IMR-90 (cell line): Measurements from ENCODE around the gene IL37. TPM values are rescaled to one million over a fixed set of nuclear protein-coding genes. Genes with fewer than 3 reads are reported as not detected.

Experiments used
- ATAC-seq: fragments of 200-7000 bp; cut with Tn5 transposase; 2 replicates; pipeline ENCODE4 v1.9.1; 2020; ENCODE audit warnings: low read depth, mild to moderate bottlenecking, moderate library complexity
- BruUV-seq: library from RNA; stranded (reverse); fragments of 400-500 nt; replicated peaks from 2 replicates; lab custom pipeline; 2021; lab: Mats Ljungman, UMichigan
- CTCF ChIA-PET: fragments of 300-600 bp; formaldehyde crosslinking; extraction: SDS; loops from one replicate; lab custom pipeline; 2021; ENCODE audit warnings: antibody characterized with exemption; lab: Yijun Ruan, JAX
- POLR2A ChIA-PET: fragments of 300-600 bp; sonication (Branson Sonifier 250); formaldehyde crosslinking; loops from one replicate; lab custom pipeline; 2022; ENCODE audit warnings: antibody characterized with exemption; ENCODE audit not compliant: unreplicated experiment; lab: Charles Lee
- DNase-seq: peaks from one replicate; pipeline ENCODE4 v3.0.0; 2013
- H2AFZ ChIP-seq: replicated peaks from 2 replicates; pipeline ENCODE3; 2013; ENCODE audit warnings: low read length, mild to moderate bottlenecking; ENCODE audit not compliant: poor library complexity
- H2AK5ac ChIP-seq: 2 replicates; pipeline ENCODE4 v1.6.1; 2013; ENCODE audit warnings: low read depth, low read length, inconsistent platforms
- H2AK9ac ChIP-seq: replicated peaks from 2 replicates; pipeline ENCODE3; 2013; ENCODE audit warnings: mild to moderate bottlenecking, low read depth, low read length, moderate library complexity; ENCODE audit not compliant: poor library complexity
- H2BK120ac ChIP-seq: 2 replicates; pipeline ENCODE4 v1.6.1; 2013; ENCODE audit warnings: low read depth, low read length, inconsistent platforms
- H2BK15ac ChIP-seq: 3 replicates; pipeline ENCODE4 v1.6.1; 2013; ENCODE audit warnings: low read depth, low read length, inconsistent platforms
- H2BK20ac ChIP-seq: 2 replicates; pipeline ENCODE4 v1.6.1; 2013; ENCODE audit warnings: low read depth, mild to moderate bottlenecking, inconsistent platforms, low read length, moderate library complexity
- H2BK5ac ChIP-seq: 2 replicates; pipeline ENCODE4 v1.6.1; 2013; ENCODE audit warnings: mild to moderate bottlenecking, low read depth, low read length, inconsistent platforms; ENCODE audit not compliant: poor library complexity, severe bottlenecking
- H3K14ac ChIP-seq: replicated peaks from 2 replicates; pipeline ENCODE4 v1.6.1; 2013; ENCODE audit warnings: low read depth, low read length, inconsistent platforms
- H3K18ac ChIP-seq: 2 replicates; pipeline ENCODE4 v1.6.1; 2013; ENCODE audit warnings: low read depth, low read length, control low read depth
- H3K23ac ChIP-seq: 2 replicates; pipeline ENCODE4 v1.6.1; 2013; ENCODE audit warnings: low read depth, low read length, inconsistent platforms
- H3K27ac ChIP-seq: 2 replicates; pipeline ENCODE4 v1.5.1; 2013; ENCODE audit warnings: mild to moderate bottlenecking, control low read depth, low read length; ENCODE audit not compliant: insufficient read depth
- H3K27me3 ChIP-seq: 2 replicates; pipeline ENCODE4 v1.6.1; 2013; ENCODE audit warnings: low read length; ENCODE audit not compliant: control insufficient read depth, insufficient read depth
- H3K36me3 ChIP-seq: 2 replicates; pipeline ENCODE4 v1.6.1; 2013; ENCODE audit warnings: low read length, mixed read lengths; ENCODE audit not compliant: control insufficient read depth, insufficient read depth
- H3K4ac ChIP-seq: 2 replicates; pipeline ENCODE4 v1.6.1; 2013; ENCODE audit warnings: low read depth, low read length, inconsistent platforms
- H3K4me1 ChIP-seq: 2 replicates; pipeline ENCODE4 v1.6.1; 2013; ENCODE audit warnings: low read length, mixed read lengths; ENCODE audit not compliant: control insufficient read depth, insufficient read depth
- H3K4me2 ChIP-seq: 2 replicates; pipeline ENCODE4 v1.6.1; 2013; ENCODE audit warnings: low read depth, mild to moderate bottlenecking, control low read depth, low read length, moderate library complexity
- H3K4me3 ChIP-seq: 2 replicates; pipeline ENCODE4 v1.5.1; 2013; ENCODE audit warnings: low read depth, mild to moderate bottlenecking, control low read depth, low read length, moderate library complexity; ENCODE audit not compliant: insufficient read depth
- H3K56ac ChIP-seq: 2 replicates; pipeline ENCODE4 v1.6.1; 2013; ENCODE audit warnings: low read length, inconsistent platforms; ENCODE audit not compliant: insufficient read depth; ENCODE audit errors: extremely low read depth
- H3K79me1 ChIP-seq, 2 experiments: 2 replicates each; pipeline ENCODE4 v1.6.1; 2013; ENCODE audit warnings: low read length in 2 of 2, inconsistent platforms in 1 of 2, low read depth in 1 of 2
- H3K9ac ChIP-seq: 2 replicates; pipeline ENCODE4 v1.6.1; 2013; ENCODE audit warnings: low read depth, low read length, control low read depth
- H3K9me1 ChIP-seq: 2 replicates; pipeline ENCODE4 v1.6.1; 2013; ENCODE audit warnings: low read length, inconsistent platforms; ENCODE audit not compliant: insufficient read depth
- H3K9me3 ChIP-seq: 2 replicates; pipeline ENCODE4 v1.6.1; 2013; ENCODE audit warnings: low read length; ENCODE audit not compliant: control insufficient read depth, insufficient read depth
- H4K20me1 ChIP-seq: 2 replicates; pipeline ENCODE4 v1.6.1; 2013; ENCODE audit warnings: low read length, inconsistent platforms; ENCODE audit not compliant: insufficient read depth
- H4K5ac ChIP-seq: 2 replicates; pipeline ENCODE4 v1.6.1; 2013; ENCODE audit warnings: mild to moderate bottlenecking, low read depth, low read length, control low read depth
- H4K8ac ChIP-seq, 2 experiments: 2 replicates each; pipeline ENCODE4 v1.6.1; 2013; ENCODE audit warnings: low read depth in 2 of 2, low read length in 2 of 2, control low read depth in 1 of 2, inconsistent platforms in 1 of 2
- H4K91ac ChIP-seq: 2 replicates; pipeline ENCODE4 v1.6.1; 2013; ENCODE audit warnings: low read depth, low read length, inconsistent platforms; ENCODE audit not compliant: insufficient read depth
- BHLHE40 ChIP-seq: fragments of 150-350 bp; IDR thresholded peaks from 2 replicates; pipeline ENCODE4 v1.6.1; 2016; ENCODE audit warnings: mild to moderate bottlenecking, low read depth, low read length
- CHD1 ChIP-seq: IDR thresholded peaks from 2 replicates; pipeline ENCODE4 v1.6.1; 2012; ENCODE audit warnings: low read depth, low read length, improper control_type of control experiment
- MAFK ChIP-seq: IDR thresholded peaks from 2 replicates; pipeline ENCODE4 v1.6.1; 2012; ENCODE audit warnings: low read depth, low read length, improper control_type of control experiment
- MAZ ChIP-seq: IDR thresholded peaks from 2 replicates; pipeline ENCODE4 v1.6.1; 2012; ENCODE audit warnings: low read depth, mild to moderate bottlenecking, low read length, improper control_type of control experiment, moderate library complexity, borderline replicate concordance
- MXI1 ChIP-seq: IDR thresholded peaks from 2 replicates; pipeline ENCODE4 v1.6.1; 2012; ENCODE audit warnings: low read depth, mild to moderate bottlenecking, low read length, moderate library complexity, borderline replicate concordance
- NFE2L2 ChIP-seq: fragments of 150-350 bp; IDR thresholded peaks from 2 replicates; pipeline ENCODE4 v1.6.1; 2016; ENCODE audit warnings: low read depth, mild to moderate bottlenecking, low read length
- POLR2A ChIP-seq: IDR thresholded peaks from 2 replicates; pipeline ENCODE4 v1.6.1; 2012; ENCODE audit warnings: mild to moderate bottlenecking, low read depth, low read length
- WGBS, 2 experiments: methylation state at CpG; one replicate each; pipeline versions ENCODE4 v1.1.5 to v1.1.7; 2013; ENCODE audit warnings: missing lambda C conversion rate in 2 of 2; ENCODE audit not compliant: insufficient read length in 1 of 2; ENCODE audit errors: extremely low coverage in 2 of 2; 5-methylcytosine and 5-hydroxymethylcytosine counted together
- dilution Hi-C: fragments of 300-500 bp; cut with HindIII; formaldehyde crosslinking; loops from one replicate; pipeline ENCODE4 v1.14.3; 2018; ENCODE audit warnings: low sequenced_read_pairs; ENCODE audit not compliant: unreplicated experiment
- in situ Hi-C: fragments of 300-500 bp; cut with MboI; formaldehyde crosslinking; loops from 3 replicates; pipeline ENCODE4 v1.14.3; 2019; ENCODE audit warnings: low sequenced_read_pairs, inconsistent platforms, mixed read lengths
- intact Hi-C: fragments of 100-400 bp; cut with micrococcal nuclease; formaldehyde crosslinking; loops from 2 replicates; pipeline ENCODE4 v1.10.0; 2022
- polyA plus RNA-seq, 3 experiments: library from polyadenylated mRNA; depleted of rRNA; stranded (reverse); fragments of >200 nt; gene quantifications; 2 replicates each; pipeline ENCODE4 v1.2.3, GENCODE V29; 2012; ENCODE audit warnings: low replicate concordance in 1 of 3
- total RNA-seq: library from RNA; depleted of rRNA; stranded (reverse); fragments of >200 nt; gene quantifications from 2 replicates; pipeline ENCODE4 v1.2.3, GENCODE V29; 2012

The IL37 gene
- total and polyA plus RNA-seq, 2 of the 4 experiments (the other 2 are of a cell fraction), result 0.15 TPM; not detected in 1

- dilution Hi-C loops (no loop called here), intact Hi-C loops (no loop called here), in situ Hi-C loops (no loop called here)
- Histone ChIP-seq H4K91ac (no peak overlapping the region), H3K4me1 (no peaks in the 10 kb centered on the region), H3K14ac (no peak overlapping the region), H3K79me1 (no peaks in the 10 kb centered on the region), H3K4ac (no peak overlapping the region), H3K9me1 (no peaks in the 10 kb centered on the region; the same call in 1 of the 2 replicates), H3K4me2 (no peak overlapping the region), H3K18ac (no peak overlapping the region), H4K8ac (no peak overlapping the region), H3K23ac (no peak overlapping the region), H3K27ac (no peak overlapping the region), H2BK20ac (no peak overlapping the region), H2AK5ac (no peak overlapping the region), H2AK9ac (no peak overlapping the region), H2BK120ac (no peak overlapping the region), H4K20me1 (no peaks in the 10 kb centered on the region), H3K4me3 (no peak overlapping the region), H2BK5ac (no peak overlapping the region), H2BK15ac (no peak overlapping the region), H3K27me3 (peaks cover 20% of the 10 kb centered on the region), H3K9me3 (peaks cover 5% of the 10 kb centered on the region; the same call in 1 of the 2 replicates), H3K56ac (no peak overlapping the region), H3K9ac (no peak overlapping the region), H3K36me3 (no peaks in the 10 kb centered on the region), H2AFZ (no peak overlapping the region), H4K5ac (no peak overlapping the region)
- 65% methylated on average over 2 of the region's 5 CpGs; no CpG with 5 or more reads in 1 of the 2 experiments for WGBS, 2 experiments
- BruUV-seq, result no TSS peak
- DNase-seq, result no peak
- CTCF ChIA-PET, result no interaction called here
- TF ChIP-seq MAFK (no peak), NFE2L2 (no peak), BHLHE40 (no peak), POLR2A (no peak), MAZ (no peak), CHD1 (no peak), MXI1 (no peak)
- ATAC-seq, result no peak
- POLR2A ChIA-PET, result interaction anchor here (0.6 kb wide), 1 partner anchor 202 kb away, joined by 7 read pairs; no protein-coding TSS in a partner anchor
These were observed 6.9 kb downstream of the IL37 start for GRCh38 chr2:112917856-112918255.
